ENCODE results near the gene ZNF827. TPM values are rescaled to one million over a fixed set of nuclear protein-coding genes. Genes with fewer than 3 reads are reported as not detected.

The ZNF827 gene
- total RNA-seq, 1 experiment from 2014 or later: 6.3 TPM

DNA sequence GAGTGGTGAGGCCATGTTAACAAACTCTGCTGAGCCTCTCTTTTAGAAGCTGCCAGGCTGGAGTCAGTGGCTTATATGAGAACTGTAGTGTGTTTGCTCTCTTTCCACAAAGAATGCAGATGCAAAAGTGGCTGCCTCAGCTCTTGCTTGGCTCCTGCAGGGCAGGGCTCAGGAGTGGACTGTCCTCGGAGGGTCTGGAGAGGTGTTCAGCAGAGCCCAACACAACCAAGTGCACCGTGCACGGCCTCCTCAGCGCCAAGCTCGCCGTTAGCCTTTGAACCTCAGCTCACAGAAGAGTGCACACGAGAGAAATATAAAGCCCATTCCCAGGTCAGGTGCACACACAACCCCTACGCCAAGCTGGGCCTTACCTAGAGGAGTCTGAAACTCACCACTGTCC is 175.9 kb downstream of the ZNF827 start:
- Histone ChIP-seq H3K9me3 (ENCODE audit: control insufficient read depth, insufficient read depth, low read depth, low read length) (no peaks in the 10 kb centered on the region), H3K27me3 (ENCODE audit: control insufficient read depth, insufficient read depth, low read length) (no peaks in the 10 kb centered on the region), H3K4me1 (ENCODE audit: control insufficient read depth, insufficient read depth, low read length) (no peaks in the 10 kb centered on the region), H3K4me3 (ENCODE audit: low read depth in 2 of 2, low read length in 2 of 2) (no peak overlapping the region), H3K27ac (ENCODE audit: low read length) (no peak overlapping the region), H3K36me3 (ENCODE audit: control insufficient read depth, insufficient read depth, low read length) (no peaks in the 10 kb centered on the region)
- intact Hi-C loops (cut with micrococcal nuclease; ENCODE audit: unreplicated experiment) (no loop called here), in situ Hi-C loops (cut with HindIII; ENCODE audit: low pct_unique_long_range_greater_than_20kb, low sequenced_read_pairs) (no loop called here)
- TF ChIP-seq TCF7L2 (IDR thresholded peaks at IDR 0.05; ENCODE audit: low read depth, low read length) (no peak), SIN3A (IDR thresholded peaks at IDR 0.05; ENCODE audit: borderline replicate concordance, insufficient read depth, low read depth, low read length) (no peak), POLR2AphosphoS5 (IDR thresholded peaks at IDR 0.05; ENCODE audit: low read depth, low read length) (no peak)
- TF ChIP-seq, protein P1, sequence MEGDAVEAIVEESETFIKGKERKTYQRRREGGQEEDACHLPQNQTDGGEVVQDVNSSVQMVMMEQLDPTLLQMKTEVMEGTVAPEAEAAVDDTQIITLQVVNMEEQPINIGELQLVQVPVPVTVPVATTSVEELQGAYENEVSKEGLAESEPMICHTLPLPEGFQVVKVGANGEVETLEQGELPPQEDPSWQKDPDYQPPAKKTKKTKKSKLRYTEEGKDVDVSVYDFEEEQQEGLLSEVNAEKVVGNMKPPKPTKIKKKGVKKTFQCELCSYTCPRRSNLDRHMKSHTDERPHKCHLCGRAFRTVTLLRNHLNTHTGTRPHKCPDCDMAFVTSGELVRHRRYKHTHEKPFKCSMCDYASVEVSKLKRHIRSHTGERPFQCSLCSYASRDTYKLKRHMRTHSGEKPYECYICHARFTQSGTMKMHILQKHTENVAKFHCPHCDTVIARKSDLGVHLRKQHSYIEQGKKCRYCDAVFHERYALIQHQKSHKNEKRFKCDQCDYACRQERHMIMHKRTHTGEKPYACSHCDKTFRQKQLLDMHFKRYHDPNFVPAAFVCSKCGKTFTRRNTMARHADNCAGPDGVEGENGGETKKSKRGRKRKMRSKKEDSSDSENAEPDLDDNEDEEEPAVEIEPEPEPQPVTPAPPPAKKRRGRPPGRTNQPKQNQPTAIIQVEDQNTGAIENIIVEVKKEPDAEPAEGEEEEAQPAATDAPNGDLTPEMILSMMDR (IDR thresholded peaks at IDR 0.05): no peak
- TF ChIP-seq, protein P2, sequence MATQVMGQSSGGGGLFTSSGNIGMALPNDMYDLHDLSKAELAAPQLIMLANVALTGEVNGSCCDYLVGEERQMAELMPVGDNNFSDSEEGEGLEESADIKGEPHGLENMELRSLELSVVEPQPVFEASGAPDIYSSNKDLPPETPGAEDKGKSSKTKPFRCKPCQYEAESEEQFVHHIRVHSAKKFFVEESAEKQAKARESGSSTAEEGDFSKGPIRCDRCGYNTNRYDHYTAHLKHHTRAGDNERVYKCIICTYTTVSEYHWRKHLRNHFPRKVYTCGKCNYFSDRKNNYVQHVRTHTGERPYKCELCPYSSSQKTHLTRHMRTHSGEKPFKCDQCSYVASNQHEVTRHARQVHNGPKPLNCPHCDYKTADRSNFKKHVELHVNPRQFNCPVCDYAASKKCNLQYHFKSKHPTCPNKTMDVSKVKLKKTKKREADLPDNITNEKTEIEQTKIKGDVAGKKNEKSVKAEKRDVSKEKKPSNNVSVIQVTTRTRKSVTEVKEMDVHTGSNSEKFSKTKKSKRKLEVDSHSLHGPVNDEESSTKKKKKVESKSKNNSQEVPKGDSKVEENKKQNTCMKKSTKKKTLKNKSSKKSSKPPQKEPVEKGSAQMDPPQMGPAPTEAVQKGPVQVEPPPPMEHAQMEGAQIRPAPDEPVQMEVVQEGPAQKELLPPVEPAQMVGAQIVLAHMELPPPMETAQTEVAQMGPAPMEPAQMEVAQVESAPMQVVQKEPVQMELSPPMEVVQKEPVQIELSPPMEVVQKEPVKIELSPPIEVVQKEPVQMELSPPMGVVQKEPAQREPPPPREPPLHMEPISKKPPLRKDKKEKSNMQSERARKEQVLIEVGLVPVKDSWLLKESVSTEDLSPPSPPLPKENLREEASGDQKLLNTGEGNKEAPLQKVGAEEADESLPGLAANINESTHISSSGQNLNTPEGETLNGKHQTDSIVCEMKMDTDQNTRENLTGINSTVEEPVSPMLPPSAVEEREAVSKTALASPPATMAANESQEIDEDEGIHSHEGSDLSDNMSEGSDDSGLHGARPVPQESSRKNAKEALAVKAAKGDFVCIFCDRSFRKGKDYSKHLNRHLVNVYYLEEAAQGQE (IDR thresholded peaks at IDR 0.05; ENCODE audit: insufficient read depth in 1 of 2, low read depth in 2 of 2, low read length in 1 of 2): no peak
- ChIA-PET POLR2A (no interaction called here), CTCF (no interaction called here)
- ATAC-seq (no peak), DNase-seq (ENCODE audit: low read depth, low spot score) (no peak)
- no TSS peak for BruUV-seq (replicated peaks)

DNA sequence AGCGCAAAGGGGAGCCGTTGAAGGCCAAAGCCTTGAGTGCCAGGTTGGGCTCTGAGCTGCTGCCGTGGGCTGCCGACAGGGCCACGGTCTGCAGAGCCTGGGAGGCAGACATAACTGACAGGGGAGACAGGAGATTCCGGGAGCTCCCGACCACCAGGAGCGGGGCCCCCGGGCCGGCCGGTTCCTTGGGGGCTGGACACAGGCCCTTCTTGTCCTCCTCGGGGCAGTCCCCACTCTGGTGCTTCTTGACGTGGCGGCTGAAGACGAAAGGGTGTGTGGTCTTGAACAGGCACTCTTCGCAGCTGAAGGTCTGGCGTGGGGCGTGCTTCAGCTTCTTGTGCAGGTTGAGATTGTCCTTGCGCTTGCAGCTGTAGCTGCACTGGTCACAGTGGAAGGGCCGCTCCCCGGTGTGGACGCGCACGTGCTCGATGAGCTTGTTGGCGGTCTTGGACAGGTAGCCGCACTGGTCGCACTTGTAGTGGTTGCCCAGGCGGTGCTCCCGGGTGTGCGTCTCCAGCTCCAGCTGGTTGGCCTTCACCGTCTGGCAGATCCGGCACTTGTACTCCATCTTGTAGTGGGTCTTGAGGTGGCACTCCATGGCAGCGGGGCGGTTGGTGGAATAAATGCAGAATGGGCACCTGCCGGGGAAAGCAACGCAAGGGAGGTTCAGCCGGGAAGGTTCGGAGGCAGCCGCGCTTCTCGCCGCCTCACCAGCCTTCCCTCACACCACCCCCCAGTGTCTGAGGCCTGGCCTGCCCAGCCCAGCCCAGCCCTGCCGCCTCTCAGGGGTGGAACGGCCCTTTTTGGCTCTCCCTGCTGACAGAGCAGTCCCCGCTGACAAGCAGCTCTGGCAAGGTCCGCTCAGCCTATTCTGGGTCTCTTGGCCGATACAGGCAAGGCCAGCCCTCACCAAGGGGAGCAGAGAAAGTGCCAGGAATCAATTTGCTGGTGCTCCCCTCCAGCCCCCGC is 177.4 kb downstream of the ZNF827 start:
- Histone ChIP-seq H3K4me3 (ENCODE audit: low read depth in 2 of 2, low read length in 2 of 2) (no peak overlapping the region), H3K9me3 (ENCODE audit: control insufficient read depth, insufficient read depth, low read depth, low read length) (no peaks in the 10 kb centered on the region), H3K4me1 (ENCODE audit: control insufficient read depth, insufficient read depth, low read length) (no peaks in the 10 kb centered on the region), H3K27me3 (ENCODE audit: control insufficient read depth, insufficient read depth, low read length) (no peaks in the 10 kb centered on the region), H3K36me3 (ENCODE audit: control insufficient read depth, insufficient read depth, low read length) (no peaks in the 10 kb centered on the region), H3K27ac (ENCODE audit: low read length) (no peak overlapping the region)
- CTCF ChIA-PET: no interaction called here
- no peak for ATAC-seq
- DNase-seq (ENCODE audit: low read depth, low spot score): no peak
- TF ChIP-seq POLR2AphosphoS5 (IDR thresholded peaks at IDR 0.05; ENCODE audit: low read depth, low read length): no peak
- no peak for TF ChIP-seq TCF7L2 (IDR thresholded peaks at IDR 0.05; ENCODE audit: low read depth, low read length)
- TF ChIP-seq, protein P1 (IDR thresholded peaks at IDR 0.05): no peak
- no peak for TF ChIP-seq SIN3A (IDR thresholded peaks at IDR 0.05; ENCODE audit: borderline replicate concordance, insufficient read depth, low read depth, low read length)
- TF ChIP-seq, protein P2 (IDR thresholded peaks at IDR 0.05; ENCODE audit: insufficient read depth in 1 of 2, low read depth in 2 of 2, low read length in 1 of 2): no peak
- no TSS peak for BruUV-seq (replicated peaks)
- in situ Hi-C loops (cut with HindIII; ENCODE audit: low pct_unique_long_range_greater_than_20kb, low sequenced_read_pairs): no loop called here
- intact Hi-C loops (cut with micrococcal nuclease; ENCODE audit: unreplicated experiment): no loop called here
- POLR2A ChIA-PET: no interaction called here
